VCaP (cell line): ENCODE data around the gene CYP26B1.

Experiments
- H3K27ac ChIP-seq: fragments of 450-650 bp; 2 replicates; pipeline ENCODE4 v1.5.1; 2017
- CTCF ChIP-seq: fragments of 450-650 bp; conservative IDR thresholded peaks from 2 replicates; pipeline ENCODE4 v1.5.1; 2017; ENCODE audit warnings: mild to moderate bottlenecking, moderate library complexity

The CYP26B1 gene

DNA sequence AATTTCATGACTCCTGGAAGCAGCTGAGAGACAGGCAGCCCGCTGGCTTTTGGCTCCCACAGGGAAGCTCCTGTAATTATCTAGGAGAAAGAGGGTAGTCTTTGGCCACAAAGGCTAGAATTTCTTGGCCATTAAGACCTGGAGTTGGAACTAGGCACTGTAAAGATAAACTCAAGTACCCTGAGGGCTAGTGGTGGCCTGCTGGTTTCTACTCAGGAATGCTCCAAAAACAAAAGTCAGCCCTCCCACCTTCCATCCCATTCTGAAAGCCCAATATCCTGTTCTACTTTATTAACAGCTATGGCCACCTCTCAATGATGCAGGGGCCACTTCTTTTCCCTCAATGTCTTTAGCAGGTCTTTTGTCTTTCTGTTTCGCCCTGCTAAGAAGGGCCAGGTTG lies 34.0 kb upstream of the CYP26B1 start:
- no peak for TF ChIP-seq CTCF
- H3K27ac ChIP-seq, result no peak overlapping the region

- no peak for TF ChIP-seq CTCF
- no peak overlapping the region for H3K27ac ChIP-seq
Observed at GRCh38 chr2:72180351-72180750, 32.7 kb upstream of the CYP26B1 start.

DNA sequence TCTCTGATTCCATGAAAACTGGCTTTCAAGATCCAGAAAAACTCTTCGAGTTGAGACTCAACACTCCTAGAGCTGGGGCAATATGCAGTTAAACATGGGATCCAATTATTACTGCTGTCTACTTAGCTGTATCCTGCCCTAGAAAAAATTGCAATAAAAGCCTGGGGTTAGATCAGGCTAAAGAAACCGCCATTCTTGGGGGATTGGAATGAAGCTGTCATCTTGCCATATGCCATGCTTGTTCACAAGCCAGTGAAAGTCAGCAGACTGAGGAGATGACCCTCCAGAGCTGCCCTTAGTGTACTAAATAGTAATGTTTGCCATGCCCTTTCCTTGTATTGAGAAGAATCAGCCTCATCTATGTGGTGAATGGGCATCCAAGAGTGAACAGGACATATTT lies 30.9 kb upstream of the CYP26B1 start:
- no peak overlapping the region for H3K27ac ChIP-seq
- no peak for TF ChIP-seq CTCF

DNA sequence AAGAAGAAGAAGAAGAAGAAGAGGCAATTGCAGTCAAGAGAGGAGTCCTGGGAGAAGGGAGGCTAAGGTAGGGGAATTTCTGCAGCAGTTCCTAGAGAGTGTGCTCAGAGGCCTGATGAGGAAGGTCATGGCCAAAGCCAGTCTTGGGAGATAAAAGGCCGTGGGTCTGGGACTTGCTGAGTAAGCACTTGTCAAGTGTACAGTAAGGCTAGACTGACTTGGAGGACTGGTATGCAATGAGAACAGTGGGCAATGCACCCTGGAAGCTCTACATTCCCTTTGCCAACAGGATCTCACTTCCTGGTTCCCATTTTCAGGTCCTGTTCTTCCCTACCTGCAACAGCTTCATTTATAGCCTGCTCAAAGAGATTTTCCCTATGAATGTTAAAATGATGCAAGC lies 28.6 kb upstream of the CYP26B1 start:
- no peak for TF ChIP-seq CTCF
- H3K27ac ChIP-seq, result no peak overlapping the region

DNA sequence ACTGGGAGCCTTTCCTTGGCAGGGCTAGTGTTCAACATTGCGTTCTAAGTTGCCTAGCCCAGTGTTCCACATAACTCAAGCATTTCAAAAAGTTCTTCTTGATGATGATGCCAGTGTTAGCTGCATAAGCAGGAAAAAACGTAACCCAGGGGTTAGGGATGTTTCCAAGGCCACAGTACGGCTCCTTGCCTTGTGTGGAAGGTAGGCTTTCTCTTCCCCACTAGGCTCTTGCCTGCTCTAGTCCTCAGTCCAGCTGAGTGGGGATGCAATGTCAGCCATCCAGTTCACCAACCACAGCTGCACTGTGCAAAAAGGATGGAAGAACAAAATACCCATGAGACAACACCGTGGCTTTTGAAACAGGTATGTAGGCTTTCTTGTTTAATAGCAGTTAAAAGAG lies 28.0 kb upstream of the CYP26B1 start:
- no peak for TF ChIP-seq CTCF
- H3K27ac ChIP-seq, result no peak overlapping the region

- H3K27ac ChIP-seq, result no peak overlapping the region
- no peak for TF ChIP-seq CTCF
Observed at GRCh38 chr2:72173640-72174321, 26.1 kb upstream of the CYP26B1 start.

DNA sequence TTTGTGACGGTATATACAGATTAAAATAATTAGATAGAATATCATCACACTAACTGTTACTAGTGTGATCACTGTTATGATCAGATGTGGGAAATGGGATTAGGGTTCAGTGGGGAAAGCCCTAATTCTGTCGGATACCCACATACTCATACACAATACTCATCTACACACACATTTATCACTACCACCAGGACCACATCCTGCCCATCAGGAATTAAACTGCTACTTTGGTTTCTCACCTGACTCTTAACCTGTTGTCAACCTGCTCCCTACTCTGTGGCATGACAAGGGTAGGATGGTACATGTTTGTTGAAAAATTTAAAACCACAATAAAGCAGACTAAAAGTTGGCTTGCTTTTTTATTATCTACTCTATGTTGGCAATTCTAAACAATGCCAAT lies 24.8 kb upstream of the CYP26B1 start:
- no peak overlapping the region for H3K27ac ChIP-seq
- TF ChIP-seq CTCF, result no peak
